ENCODE data around the gene ZCCHC7. TPM values are rescaled to one million over a fixed set of nuclear protein-coding genes. Genes with fewer than 3 reads are reported as not detected.

The ZCCHC7 gene
- total and polyA plus RNA-seq, 2 of the 8 experiments (the other 6 are each of a cell fraction or from before 2014, with no cell fraction given) = 12.2 to 27.5 TPM

DNA sequence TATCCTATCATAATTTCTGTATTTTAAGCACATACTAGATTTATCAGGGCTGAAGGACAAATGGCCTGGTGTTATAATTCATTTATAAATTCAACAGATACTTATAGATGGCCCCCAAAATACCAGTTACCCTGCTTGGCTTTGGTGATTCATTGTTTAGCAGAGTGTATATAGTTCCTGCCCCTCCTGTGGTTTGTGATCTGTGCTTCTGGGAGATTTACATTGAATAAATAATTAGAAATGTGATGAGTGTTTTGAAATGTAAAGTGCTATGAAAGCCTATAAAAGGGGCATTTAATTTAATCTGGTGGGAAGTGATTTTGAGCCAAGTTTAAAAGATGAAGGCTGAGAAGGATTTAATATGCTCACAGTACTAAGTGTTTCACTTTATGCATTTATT, 36.7 kb upstream of the ZCCHC7 start:
- Histone ChIP-seq H3K18ac (ENCODE audit: extremely low read depth, low read length) (no peak overlapping the region), H3K14ac (ENCODE audit: insufficient read length) (no peak overlapping the region), H3K79me1 (ENCODE audit: low read depth, low read length) (peaks cover 4% of the 10 kb centered on the region), H2BK12ac (ENCODE audit: low read depth, low read length) (no peak overlapping the region), H3K4me1 (replicated peaks in 1 of 4; ENCODE audit: control insufficient read depth in 3 of 4, insufficient read depth in 4 of 4, low read length in 3 of 4) (peaks cover 0 to 3% (median 0%) of the 10 kb centered on the region in 4 experiments; a peak in 2 of 7 replicates), H3K79me2 (ENCODE audit: control insufficient read depth in 1 of 2, insufficient read depth in 2 of 2, low read length in 2 of 2) (peaks cover 0 to 43% of the 10 kb centered on the region in 2 experiments; a peak in 2 of 4 replicates), H3K9me3 (ENCODE audit: insufficient read depth in 2 of 2, low read depth in 1 of 2, low read length in 1 of 2) (peaks cover 0 to 3% of the 10 kb centered on the region in 2 experiments; a peak in 1 of 4 replicates), H2BK15ac (ENCODE audit: low read length) (no peak overlapping the region), H3K4me3 (ENCODE audit: extremely low read depth in 1 of 4, insufficient read depth in 2 of 4, low read depth in 3 of 4, low read length in 4 of 4) (no peak overlapping the region), H2BK120ac (replicated peaks; ENCODE audit: low read depth, low read length) (no peak overlapping the region), H4K5ac (ENCODE audit: insufficient read length, low read depth, low read length) (no peak overlapping the region), H3K27me3 (replicated peaks in 1 of 4; ENCODE audit: control insufficient read depth in 3 of 4, extremely low read depth in 1 of 4, insufficient read depth in 3 of 4, low read length in 3 of 4) (peaks cover 0 to 7% (median 5%) of the 10 kb centered on the region in 4 experiments; a peak in 5 of 7 replicates), H2AK5ac (ENCODE audit: low read depth, low read length) (no peak overlapping the region), H3K9ac (replicated peaks in 1 of 4; ENCODE audit: extremely low read depth in 1 of 4, low read depth in 3 of 4, low read length in 3 of 4) (no peak overlapping the region), H2BK20ac (ENCODE audit: low read length) (no peak overlapping the region), H4K8ac (ENCODE audit: extremely low read depth, insufficient read depth, low read length) (no peak overlapping the region), H3K23me2 (ENCODE audit: low read depth, low read length) (peaks cover 2% of the 10 kb centered on the region; the same call in 1 of the 2 replicates), H2BK5ac (ENCODE audit: low read depth, low read length) (no peak overlapping the region), H3K23ac (ENCODE audit: insufficient read length) (no peak overlapping the region), H3K4ac (replicated peaks; ENCODE audit: insufficient read length, low read depth, low read length) (no peak overlapping the region), H3K36me3 (ENCODE audit: control insufficient read depth in 2 of 4, insufficient read depth in 4 of 4, low read length in 3 of 4) (peaks cover 3 to 16% (median 9%) of the 10 kb centered on the region in 4 experiments; a peak in 6 of 8 replicates), H3K56ac (replicated peaks; ENCODE audit: insufficient read length, low read depth, low read length) (no peak overlapping the region), H4K91ac (replicated peaks; ENCODE audit: insufficient read length, low read length) (no peak overlapping the region), H2AFZ (ENCODE audit: low read length) (no peak overlapping the region), H3K27ac (ENCODE audit: low read depth, low read length) (no peak overlapping the region), H3K4me2 (ENCODE audit: insufficient read depth in 1 of 2, low read depth in 2 of 2, low read length in 2 of 2) (no peak overlapping the region), H4K20me1 (replicated peaks in 1 of 2; ENCODE audit: control insufficient read depth in 1 of 2, insufficient read depth in 2 of 2, low read length in 2 of 2) (peaks cover 0 to 3% of the 10 kb centered on the region in 2 experiments)
- CTCF ChIA-PET (ENCODE audit: partially characterized antibody) = interaction anchor here (0.7 to 1.3 kb wide), 2 partner anchors 10 to 177 kb away, joined by 3 to 4 read pairs; no protein-coding TSS in a partner anchor
- FAIRE-seq (no peak), DNase-seq (ENCODE audit: low read depth in 1 of 2, low spot score in 2 of 2) (no peak)
- POLR2A ChIA-PET (ENCODE audit: partially characterized antibody) = interaction anchor here (1.9 kb wide), 1 partner anchor 36 kb away, joined by 5 read pairs; the partner anchor contains the start of gene ZCCHC7
- TF ChIP-seq JUN (IDR thresholded peaks at IDR 0.05; ENCODE audit: low read depth, low read length) (no peak), SIRT6 (IDR thresholded peaks at IDR 0.05; ENCODE audit: low read length) (no peak), CEBPB (IDR thresholded peaks at IDR 0.05; ENCODE audit: low read depth, low read length) (no peak), HDAC6 (IDR thresholded peaks at IDR 0.05; ENCODE audit: low read depth, low read length) (no peak), CHD2 (IDR thresholded peaks at IDR 0.05; ENCODE audit: low read length) (no peak), TCF12 (IDR thresholded peaks at IDR 0.05; ENCODE audit: low read depth, low read length) (no peak)
